AG04450 (cell line): ENCODE data around the gene SART3. TPM values are rescaled to one million over a fixed set of nuclear protein-coding genes. Genes with fewer than 3 reads are reported as not detected.
"Not testable (repeated sequence)": the region's sequence is repeated elsewhere in the genome, so short reads cannot be mapped to it uniquely, and the experiment has no call there.

ENCODE experiments used
- CTCF ChIA-PET: fragments of 300-600, 350-600 bp; formaldehyde crosslinking; extraction: SDS; loops from one replicate; lab custom pipeline; 2022; ENCODE audit warnings: antibody characterized with exemption, inconsistent platforms; lab: Charles Lee
- POLR2A ChIA-PET: fragments of 350-600 bp; formaldehyde crosslinking; extraction: SDS; loops from one replicate; lab custom pipeline; 2021; ENCODE audit warnings: antibody characterized with exemption, inconsistent platforms; lab: Yijun Ruan, JAX
- DNase-seq: peaks from one replicate; pipeline ENCODE4 v3.0.0-alpha.2; 2011; ENCODE audit warnings: low read depth, low spot score
- H3K27ac ChIP-seq: one replicate; pipeline ENCODE4 v1.5.1; 2012; ENCODE audit warnings: low read depth, low read length, control low read depth
- H3K27me3 ChIP-seq: one replicate; pipeline ENCODE4 v1.6.0; 2012; ENCODE audit warnings: low read length; ENCODE audit not compliant: control insufficient read depth, insufficient read depth
- H3K4me3 ChIP-seq: 2 replicates; pipeline ENCODE4 v1.5.1; 2011; ENCODE audit warnings: mild to moderate bottlenecking, low read depth, low read length, control low read depth
- H3K9me3 ChIP-seq: 2 replicates; pipeline ENCODE4 v1.5.1; 2012; ENCODE audit warnings: low read length; ENCODE audit not compliant: control insufficient read depth, insufficient read depth
- polyA plus RNA-seq: library from polyadenylated mRNA; depleted of rRNA; stranded (reverse); fragments of >200 nt; gene quantifications from 2 replicates; pipeline ENCODE4 v1.2.3, GENCODE V29; 2011
- TF ChIP-seq, protein P1 (sequence below): IDR thresholded peaks from 2 replicates; pipeline ENCODE4 v1.5.1; 2011; ENCODE audit warnings: low read depth, low read length, control low read depth, inconsistent platforms

Gene SART3
- polyA plus RNA-seq, 1 experiment: 23.9 TPM

- Histone ChIP-seq H3K27me3 (no peaks in the 10 kb centered on the region), H3K27ac (no peak overlapping the region), H3K4me3 (no peak overlapping the region), H3K9me3 (no peaks in the 10 kb centered on the region; the same call in 1 of the 2 replicates)
- ChIA-PET POLR2A (no interaction called here), CTCF (interaction anchor here (0.7 to 4.0 kb wide), 4 partner anchors 12 to 374 kb away, joined by 3 to 37 read pairs (median 10); no protein-coding TSS in a partner anchor)
- no peak for DNase-seq
- TF ChIP-seq, protein P1, sequence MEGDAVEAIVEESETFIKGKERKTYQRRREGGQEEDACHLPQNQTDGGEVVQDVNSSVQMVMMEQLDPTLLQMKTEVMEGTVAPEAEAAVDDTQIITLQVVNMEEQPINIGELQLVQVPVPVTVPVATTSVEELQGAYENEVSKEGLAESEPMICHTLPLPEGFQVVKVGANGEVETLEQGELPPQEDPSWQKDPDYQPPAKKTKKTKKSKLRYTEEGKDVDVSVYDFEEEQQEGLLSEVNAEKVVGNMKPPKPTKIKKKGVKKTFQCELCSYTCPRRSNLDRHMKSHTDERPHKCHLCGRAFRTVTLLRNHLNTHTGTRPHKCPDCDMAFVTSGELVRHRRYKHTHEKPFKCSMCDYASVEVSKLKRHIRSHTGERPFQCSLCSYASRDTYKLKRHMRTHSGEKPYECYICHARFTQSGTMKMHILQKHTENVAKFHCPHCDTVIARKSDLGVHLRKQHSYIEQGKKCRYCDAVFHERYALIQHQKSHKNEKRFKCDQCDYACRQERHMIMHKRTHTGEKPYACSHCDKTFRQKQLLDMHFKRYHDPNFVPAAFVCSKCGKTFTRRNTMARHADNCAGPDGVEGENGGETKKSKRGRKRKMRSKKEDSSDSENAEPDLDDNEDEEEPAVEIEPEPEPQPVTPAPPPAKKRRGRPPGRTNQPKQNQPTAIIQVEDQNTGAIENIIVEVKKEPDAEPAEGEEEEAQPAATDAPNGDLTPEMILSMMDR: no peak
These were observed 15.8 kb upstream of the SART3 start for GRCh38 chr12:108576660-108577234.

GRCh38 chr12:108575199-108575912, 14.4 kb upstream of the SART3 start:
- ChIA-PET POLR2A (no interaction called here), CTCF (interaction anchor here (2.8 to 4.0 kb wide), 2 partner anchors 11 to 42 kb away, joined by 18 to 37 read pairs; no protein-coding TSS in a partner anchor)
- TF ChIP-seq, protein P1: no peak
- H3K27ac ChIP-seq: peak overlapping the region; percentile 47
- no peak overlapping the region for H3K4me3 ChIP-seq
- DNase-seq: no peak
- H3K9me3 ChIP-seq: no peaks in the 10 kb centered on the region
- no peaks in the 10 kb centered on the region for H3K27me3 ChIP-seq

DNA sequence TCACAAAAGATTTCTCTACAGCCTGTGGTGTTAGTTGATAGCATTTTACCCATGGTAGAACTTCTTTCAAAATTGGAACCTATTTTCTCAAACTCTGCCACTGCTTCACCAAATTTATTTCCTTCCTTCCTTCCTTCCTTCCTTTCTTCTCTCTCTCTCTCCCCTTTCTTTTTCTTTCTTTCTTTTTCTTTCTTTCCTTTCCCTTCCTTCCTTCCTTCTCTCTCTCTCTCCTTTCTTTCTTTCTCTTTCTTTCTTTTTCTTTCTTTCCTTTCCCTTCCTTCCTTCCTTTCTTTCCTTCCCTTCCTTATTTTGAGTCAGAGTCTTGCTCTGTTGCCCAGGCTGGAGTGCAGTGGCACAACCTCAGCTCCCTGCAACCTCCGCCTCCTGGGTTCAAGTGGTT, 13.3 kb upstream of the SART3 start:
- DNase-seq, H3K9me3 ChIP-seq, POLR2A ChIA-PET, H3K4me3 ChIP-seq, H3K27ac ChIP-seq, H3K27me3 ChIP-seq: not testable (repeated sequence)
- CTCF ChIA-PET: interaction anchor here (0.8 to 15.8 kb wide), 3 partner anchors 8 to 230 kb away, joined by 3 to 508 read pairs (median 6); no protein-coding TSS in a partner anchor

- ChIA-PET POLR2A (no interaction called here), CTCF (interaction anchor here (0.6 to 15.8 kb wide), 5 partner anchors 9 to 231 kb away, joined by 3 to 508 read pairs (median 6); no protein-coding TSS in a partner anchor)
- no peaks in the 10 kb centered on the region for H3K27me3 ChIP-seq
- no peak for DNase-seq
- no peak overlapping the region for H3K4me3 ChIP-seq
- H3K9me3 ChIP-seq: no peaks in the 10 kb centered on the region
- H3K27ac ChIP-seq: no peak overlapping the region
- TF ChIP-seq, protein P1: no peak
These were observed 12.3 kb upstream of the SART3 start for GRCh38 chr12:108573317-108573716.

- ChIA-PET POLR2A (no interaction called here), CTCF (interaction anchor here (0.5 to 15.8 kb wide), 4 partner anchors 46 to 1174 kb away, joined by 3 to 508 read pairs (median 10); no protein-coding TSS in a partner anchor)
- TF ChIP-seq, protein P1: no peak
- no peak overlapping the region for H3K4me3 ChIP-seq
- no peak overlapping the region for H3K27ac ChIP-seq
- no peaks in the 10 kb centered on the region for H3K9me3 ChIP-seq
- H3K27me3 ChIP-seq: no peaks in the 10 kb centered on the region
- no peak for DNase-seq
These were observed 11.3 kb upstream of the SART3 start for GRCh38 chr12:108572166-108572790.
